LNCaP clone FGC (cell line): ENCODE results near the gene RASSF8.

Experiments used
- DNase-seq: peaks from one replicate; pipeline ENCODE4 v3.0.0-alpha.2; 2011; ENCODE audit warnings: low read depth
- H3K4me3 ChIP-seq: 2 replicates; pipeline ENCODE4 v1.5.1; 2011; ENCODE audit warnings: mild to moderate bottlenecking, low read depth, low read length, control low read depth
- TF ChIP-seq, protein P1 (sequence below): IDR thresholded peaks from 2 replicates; pipeline ENCODE4 v1.5.1; 2012; ENCODE audit warnings: mild to moderate bottlenecking; ENCODE audit not compliant: control insufficient read depth, insufficient read depth; ENCODE audit errors: extremely low read depth

The RASSF8 gene

GRCh38 chr12:26118308-26118707 is 159.8 kb downstream of the RASSF8 start:
- TF ChIP-seq, protein P1, sequence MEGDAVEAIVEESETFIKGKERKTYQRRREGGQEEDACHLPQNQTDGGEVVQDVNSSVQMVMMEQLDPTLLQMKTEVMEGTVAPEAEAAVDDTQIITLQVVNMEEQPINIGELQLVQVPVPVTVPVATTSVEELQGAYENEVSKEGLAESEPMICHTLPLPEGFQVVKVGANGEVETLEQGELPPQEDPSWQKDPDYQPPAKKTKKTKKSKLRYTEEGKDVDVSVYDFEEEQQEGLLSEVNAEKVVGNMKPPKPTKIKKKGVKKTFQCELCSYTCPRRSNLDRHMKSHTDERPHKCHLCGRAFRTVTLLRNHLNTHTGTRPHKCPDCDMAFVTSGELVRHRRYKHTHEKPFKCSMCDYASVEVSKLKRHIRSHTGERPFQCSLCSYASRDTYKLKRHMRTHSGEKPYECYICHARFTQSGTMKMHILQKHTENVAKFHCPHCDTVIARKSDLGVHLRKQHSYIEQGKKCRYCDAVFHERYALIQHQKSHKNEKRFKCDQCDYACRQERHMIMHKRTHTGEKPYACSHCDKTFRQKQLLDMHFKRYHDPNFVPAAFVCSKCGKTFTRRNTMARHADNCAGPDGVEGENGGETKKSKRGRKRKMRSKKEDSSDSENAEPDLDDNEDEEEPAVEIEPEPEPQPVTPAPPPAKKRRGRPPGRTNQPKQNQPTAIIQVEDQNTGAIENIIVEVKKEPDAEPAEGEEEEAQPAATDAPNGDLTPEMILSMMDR = no peak
- no peak overlapping the region for H3K4me3 ChIP-seq
- DNase-seq = no peak

DNA sequence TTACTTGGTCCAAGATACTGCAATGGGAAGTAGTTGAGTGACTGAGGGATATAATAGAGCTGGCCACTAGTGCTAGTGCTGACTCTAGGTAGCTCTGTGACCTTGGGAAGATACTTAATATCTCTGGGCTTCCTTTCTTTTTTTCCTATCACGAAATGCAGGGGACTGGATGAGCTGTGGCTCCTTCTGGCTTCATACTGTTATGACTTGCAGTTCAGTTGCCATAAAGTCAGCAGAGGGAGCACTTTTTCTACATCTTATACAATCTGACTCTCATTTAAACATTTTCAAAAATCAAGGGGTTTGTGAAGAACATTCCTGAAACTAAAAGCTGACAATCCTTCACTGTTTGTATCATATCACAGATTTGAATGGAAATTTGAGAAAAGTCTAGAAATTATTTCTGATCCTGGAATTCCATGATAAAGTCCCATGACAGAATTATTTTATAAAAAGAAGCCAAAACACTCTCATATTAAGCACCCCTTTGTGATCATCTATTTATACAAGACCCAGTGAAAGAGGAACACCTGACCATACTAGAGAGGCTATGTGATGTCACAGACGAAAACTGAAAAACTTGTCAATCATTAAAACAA is 161.0 kb downstream of the RASSF8 start:
- no peak for DNase-seq
- H3K4me3 ChIP-seq = no peak overlapping the region
- TF ChIP-seq, protein P1 = peak; percentile 69

- DNase-seq = no peak
- no peak overlapping the region for H3K4me3 ChIP-seq
- TF ChIP-seq, protein P1 = no peak
These were observed 162.2 kb downstream of the RASSF8 start for GRCh38 chr12:26120561-26121274.

GRCh38 chr12:26121323-26122060 is 163.0 kb downstream of the RASSF8 start:
- DNase-seq = no peak

GRCh38 chr12:26122061-26122680 is 163.7 kb downstream of the RASSF8 start:
- no peak overlapping the region for H3K4me3 ChIP-seq
- TF ChIP-seq, protein P1 = no peak
- no peak for DNase-seq

More at GRCh38 chr12:26121323-26122060, 163.0 kb downstream of the RASSF8 start:
- TF ChIP-seq, protein P1 = no peak
- H3K4me3 ChIP-seq = no peak overlapping the region

GRCh38 chr12:26122681-26123481 is 164.4 kb downstream of the RASSF8 start:
- no peak overlapping the region for H3K4me3 ChIP-seq
- no peak for DNase-seq
- TF ChIP-seq, protein P1 = no peak
